ENCODE data around the gene UQCRHL.
A peak's percentile ranks its signal among the peaks of the same experiment; 100 is the strongest.
"Not testable (repeated sequence)": the region's sequence is repeated elsewhere in the genome, so short reads cannot be mapped to it uniquely, and the experiment has no call there.

The UQCRHL gene

GRCh38 chr1:15835205-15835740 is 27.8 kb upstream of the UQCRHL start:
- peak; percentile 52 for DNase-seq

GRCh38 chr1:15834406-15835204 is 27.2 kb upstream of the UQCRHL start:
- peak; percentile 94 for DNase-seq

GRCh38 chr1:15833842-15834405 is 26.5 kb upstream of the UQCRHL start:
- no peak for DNase-seq

GRCh38 chr1:15833069-15833679 is 25.7 kb upstream of the UQCRHL start:
- DNase-seq = peak; percentile 67

- no peak for DNase-seq
Observed at GRCh38 chr1:15830258-15830657, 22.8 kb upstream of the UQCRHL start.

GRCh38 chr1:15828931-15829330 is 21.5 kb upstream of the UQCRHL start:
- not testable (repeated sequence) for DNase-seq

- DNase-seq = not testable (repeated sequence)
Observed at GRCh38 chr1:15827567-15827966, 20.1 kb upstream of the UQCRHL start.

GRCh38 chr1:15826810-15827507 is 19.5 kb upstream of the UQCRHL start:
- DNase-seq = no peak

GRCh38 chr1:15825800-15826199 is 18.4 kb upstream of the UQCRHL start:
- no peak for DNase-seq

- no peak for DNase-seq
Observed at GRCh38 chr1:15820478-15820877, 13.0 kb upstream of the UQCRHL start.

- DNase-seq = no peak
Observed at GRCh38 chr1:15816674-15817073, 9.2 kb upstream of the UQCRHL start.

- no peak for DNase-seq
Observed at GRCh38 chr1:15810073-15810472, 2.6 kb upstream of the UQCRHL start.

GRCh38 chr1:15808955-15809354 is 1.5 kb upstream of the UQCRHL start:
- no peak for DNase-seq

GRCh38 chr1:15807121-15807520 is 328 bp downstream of the UQCRHL start:
- DNase-seq = no peak

- no peak for DNase-seq
Observed at GRCh38 chr1:15804060-15804459, 3.4 kb downstream of the UQCRHL start.

GRCh38 chr1:15803380-15803779 is 4.1 kb downstream of the UQCRHL start:
- peak; percentile 12 for DNase-seq

- DNase-seq = no peak
Observed at GRCh38 chr1:15802234-15802965, 5.0 kb downstream of the UQCRHL start.

- DNase-seq = no peak
Observed at GRCh38 chr1:15799928-15800835, 7.3 kb downstream of the UQCRHL start.

GRCh38 chr1:15799004-15799867 is 8.2 kb downstream of the UQCRHL start:
- DNase-seq = no peak

GRCh38 chr1:15797614-15798390 is 9.6 kb downstream of the UQCRHL start:
- no peak for DNase-seq

All from NCI-H1436 (cell line).